ENCODE data around the gene PURB.

PURB gene

GRCh38 chr7:44920119-44920518 lies 34.8 kb upstream of the PURB start:
- Histone ChIP-seq H3K4me1 (ENCODE audit: insufficient read depth, low read length, severe bottlenecking) (no peaks in the 10 kb centered on the region), H3K4me2 (ENCODE audit: low read length) (no peak overlapping the region), H3F3A (ENCODE audit: insufficient read depth, low read length) (no peaks in the 10 kb centered on the region), H2AFZ (ENCODE audit: low read length) (no peak overlapping the region), H4K20me1 (ENCODE audit: insufficient read depth, low read length) (no peaks in the 10 kb centered on the region), H3K9ac (ENCODE audit: low read length) (no peak overlapping the region), H3K79me2 (ENCODE audit: insufficient read depth, low read length) (no peaks in the 10 kb centered on the region), H3K9me3 (ENCODE audit: low read length) (no peaks in the 10 kb centered on the region; the same call in 1 of the 2 replicates), H3K9me2 (ENCODE audit: low read depth, low read length) (no peaks in the 10 kb centered on the region), H3K27ac (ENCODE audit: low read depth, low read length, poor library complexity, severe bottlenecking) (no peak overlapping the region), H3K36me3 (ENCODE audit: insufficient read depth, low read length) (no peaks in the 10 kb centered on the region), H3K4me3 (ENCODE audit: low read depth, low read length, poor library complexity, severe bottlenecking) (no peak overlapping the region), H3K27me3 (ENCODE audit: insufficient read depth, low read length) (no peaks in the 10 kb centered on the region)
- TF ChIP-seq CTCF (IDR thresholded peaks at IDR 0.05; ENCODE audit: low read length): no peak

- H4K20me1 ChIP-seq (ENCODE audit: insufficient read depth, low read length): no peaks in the 10 kb centered on the region
- H3K27ac ChIP-seq (ENCODE audit: low read depth, low read length, poor library complexity, severe bottlenecking): no peak overlapping the region
- H3K9ac ChIP-seq (ENCODE audit: low read length): no peak overlapping the region
- no peaks in the 10 kb centered on the region for H3K9me2 ChIP-seq (ENCODE audit: low read depth, low read length)
- no peaks in the 10 kb centered on the region for H3F3A ChIP-seq (ENCODE audit: insufficient read depth, low read length)
- H3K4me1 ChIP-seq (ENCODE audit: insufficient read depth, low read length, severe bottlenecking): no peaks in the 10 kb centered on the region
- H3K27me3 ChIP-seq (ENCODE audit: insufficient read depth, low read length): no peaks in the 10 kb centered on the region
- H3K9me3 ChIP-seq (ENCODE audit: low read length): no peaks in the 10 kb centered on the region; the same call in 1 of the 2 replicates
- no peaks in the 10 kb centered on the region for H3K36me3 ChIP-seq (ENCODE audit: insufficient read depth, low read length)
- H2AFZ ChIP-seq (ENCODE audit: low read length): no peak overlapping the region
- TF ChIP-seq EZH2 (IDR thresholded peaks at IDR 0.05; ENCODE audit: borderline replicate concordance, low read length) (no peak), CTCF (IDR thresholded peaks at IDR 0.05; ENCODE audit: low read length) (no peak)
- H3K4me3 ChIP-seq (ENCODE audit: low read depth, low read length, poor library complexity, severe bottlenecking): no peak overlapping the region
- no peaks in the 10 kb centered on the region for H3K79me2 ChIP-seq (ENCODE audit: insufficient read depth, low read length)
- no peak overlapping the region for H3K4me2 ChIP-seq (ENCODE audit: low read length)
Observed at GRCh38 chr7:44918029-44918428, 32.7 kb upstream of the PURB start.

- Histone ChIP-seq H3K36me3 (ENCODE audit: insufficient read depth, low read length) (no peaks in the 10 kb centered on the region), H3K79me2 (ENCODE audit: insufficient read depth, low read length) (no peaks in the 10 kb centered on the region), H3K27me3 (ENCODE audit: insufficient read depth, low read length) (no peaks in the 10 kb centered on the region), H4K20me1 (ENCODE audit: insufficient read depth, low read length) (no peaks in the 10 kb centered on the region), H3K9me2 (ENCODE audit: low read depth, low read length) (no peaks in the 10 kb centered on the region), H3K27ac (ENCODE audit: low read depth, low read length, poor library complexity, severe bottlenecking) (no peak overlapping the region), H3K9ac (ENCODE audit: low read length) (no peak overlapping the region), H2AFZ (ENCODE audit: low read length) (no peak overlapping the region), H3F3A (ENCODE audit: insufficient read depth, low read length) (no peaks in the 10 kb centered on the region), H3K4me2 (ENCODE audit: low read length) (no peak overlapping the region), H3K9me3 (ENCODE audit: low read length) (no peaks in the 10 kb centered on the region; the same call in 1 of the 2 replicates), H3K4me1 (ENCODE audit: insufficient read depth, low read length, severe bottlenecking) (no peaks in the 10 kb centered on the region), H3K4me3 (ENCODE audit: low read depth, low read length, poor library complexity, severe bottlenecking) (no peak overlapping the region)
- TF ChIP-seq EZH2 (IDR thresholded peaks at IDR 0.05; ENCODE audit: borderline replicate concordance, low read length) (no peak), CTCF (IDR thresholded peaks at IDR 0.05; ENCODE audit: low read length) (no peak)
Observed at GRCh38 chr7:44917465-44917864, 32.1 kb upstream of the PURB start.

Data from OCI-LY1 (cell line).